ENCODE measurements around the gene HDAC8. TPM values are rescaled to one million over a fixed set of nuclear protein-coding genes. Genes with fewer than 3 reads are reported as not detected.

Gene HDAC8
- total RNA-seq, 1 experiment from 2014 or later = 21.4 TPM

DNA sequence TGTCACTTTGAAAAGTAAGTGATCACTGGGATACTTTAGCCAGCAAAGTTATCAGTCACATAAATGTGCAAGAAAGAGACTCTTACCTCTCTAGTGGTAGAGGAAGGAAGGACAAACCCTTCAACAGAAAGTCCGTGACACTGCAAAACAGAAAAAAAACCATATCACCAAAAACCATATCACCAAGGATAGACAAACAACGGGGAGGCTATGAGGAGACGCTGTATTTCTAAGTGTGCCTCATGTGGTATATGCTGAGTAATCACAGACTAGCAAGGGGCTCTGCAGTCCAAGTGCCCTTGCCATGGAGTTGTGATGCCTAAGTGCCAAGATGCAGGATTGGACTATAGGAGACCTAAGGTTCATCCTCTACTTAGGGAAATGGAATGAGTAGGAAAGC, 11.5 kb upstream of the HDAC8 start:
- H3K4me3 Mint-ChIP-seq = no peak overlapping the region
- H4K8ac ChIP-seq (replicated peaks; ENCODE audit: insufficient read length, low read depth, low read length) = no peak overlapping the region
- no peak overlapping the region for H2BK120ac ChIP-seq (ENCODE audit: low read depth, low read length, poor library complexity, severe bottlenecking)
- TF ChIP-seq, protein P1, sequence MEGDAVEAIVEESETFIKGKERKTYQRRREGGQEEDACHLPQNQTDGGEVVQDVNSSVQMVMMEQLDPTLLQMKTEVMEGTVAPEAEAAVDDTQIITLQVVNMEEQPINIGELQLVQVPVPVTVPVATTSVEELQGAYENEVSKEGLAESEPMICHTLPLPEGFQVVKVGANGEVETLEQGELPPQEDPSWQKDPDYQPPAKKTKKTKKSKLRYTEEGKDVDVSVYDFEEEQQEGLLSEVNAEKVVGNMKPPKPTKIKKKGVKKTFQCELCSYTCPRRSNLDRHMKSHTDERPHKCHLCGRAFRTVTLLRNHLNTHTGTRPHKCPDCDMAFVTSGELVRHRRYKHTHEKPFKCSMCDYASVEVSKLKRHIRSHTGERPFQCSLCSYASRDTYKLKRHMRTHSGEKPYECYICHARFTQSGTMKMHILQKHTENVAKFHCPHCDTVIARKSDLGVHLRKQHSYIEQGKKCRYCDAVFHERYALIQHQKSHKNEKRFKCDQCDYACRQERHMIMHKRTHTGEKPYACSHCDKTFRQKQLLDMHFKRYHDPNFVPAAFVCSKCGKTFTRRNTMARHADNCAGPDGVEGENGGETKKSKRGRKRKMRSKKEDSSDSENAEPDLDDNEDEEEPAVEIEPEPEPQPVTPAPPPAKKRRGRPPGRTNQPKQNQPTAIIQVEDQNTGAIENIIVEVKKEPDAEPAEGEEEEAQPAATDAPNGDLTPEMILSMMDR (conservative IDR thresholded peaks at IDR 0.05) = no peak
- H2AFZ ChIP-seq (ENCODE audit: low read length) = no peak overlapping the region
- no CpG with 5 or more reads among the region's 3 CpGs for WGBS (ENCODE audit: extremely low coverage, insufficient read length, low lambda C conversion rate)
- H3K23ac ChIP-seq (ENCODE audit: insufficient read length, low read depth, low read length) = no peak overlapping the region
- H3K9me3 Mint-ChIP-seq = peaks cover 67 to 72% of the 10 kb centered on the region in 2 experiments
- H3K56ac ChIP-seq (ENCODE audit: insufficient read length, low read depth, low read length) = no peak overlapping the region
- no peak overlapping the region for H2BK15ac ChIP-seq (ENCODE audit: low read depth, low read length)
- H3K4me2 ChIP-seq (ENCODE audit: insufficient read depth, insufficient read length, low read length) = no peak overlapping the region
- no peak overlapping the region for H2BK5ac ChIP-seq (ENCODE audit: insufficient read length, low read length)
- H2BK20ac ChIP-seq (ENCODE audit: low read depth, low read length, poor library complexity, severe bottlenecking) = no peak overlapping the region
- no peak overlapping the region for H4K91ac ChIP-seq (ENCODE audit: insufficient read length, low read depth, low read length)
- H3K27ac ChIP-seq (ENCODE audit: insufficient read length, low read depth, low read length) = no peak overlapping the region
- no peak overlapping the region for H3T11ph ChIP-seq (ENCODE audit: low read length)
- H3K27me3 ChIP-seq (ENCODE audit: insufficient read depth, low read length) = no peaks in the 10 kb centered on the region
- no peak overlapping the region for H3K27ac Mint-ChIP-seq
- H3K4me1 Mint-ChIP-seq = no peaks in the 10 kb centered on the region
- peaks cover 0 to 27% (median 8%) of the 10 kb centered on the region in 3 experiments; a peak in 4 of 7 replicates for H3K36me3 Mint-ChIP-seq (ENCODE audit: insufficient read depth in 1 of 3, low read depth in 3 of 3)
- no peak overlapping the region for H2AK5ac ChIP-seq (ENCODE audit: insufficient read length, low read length)
- H3K4ac ChIP-seq (ENCODE audit: low read depth, low read length) = no peak overlapping the region
- H3K4me1 ChIP-seq (ENCODE audit: insufficient read depth, low read length) = no peaks in the 10 kb centered on the region
- no peaks in the 10 kb centered on the region for H3K23me2 ChIP-seq (ENCODE audit: insufficient read length, low read depth, low read length, poor library complexity, severe bottlenecking)
- H4K20me1 ChIP-seq (ENCODE audit: control insufficient read depth, insufficient read depth, insufficient read length) = no peaks in the 10 kb centered on the region
- H3K18ac ChIP-seq (ENCODE audit: insufficient read length, low read depth, low read length) = no peak overlapping the region
- no peak overlapping the region for H3K14ac ChIP-seq (ENCODE audit: insufficient read depth, low read length)
- H3K9me3 ChIP-seq (ENCODE audit: control insufficient read depth, low read depth, low read length) = peaks cover 33% of the 10 kb centered on the region
- H2BK12ac ChIP-seq (ENCODE audit: insufficient read length, low read depth, low read length) = no peak overlapping the region
- no peaks in the 10 kb centered on the region for H3K27me3 Mint-ChIP-seq (ENCODE audit: low read depth)
- no peak overlapping the region for H3K9ac ChIP-seq (ENCODE audit: extremely low read depth, insufficient read length, low read length)
- no peaks in the 10 kb centered on the region for H3K79me1 ChIP-seq (ENCODE audit: insufficient read depth, low read depth, low read length, poor library complexity, severe bottlenecking)
- DNase-seq = no peak
- no peak overlapping the region for H4K5ac ChIP-seq (ENCODE audit: insufficient read length, low read depth, low read length)
- no peaks in the 10 kb centered on the region for H3K79me2 ChIP-seq (ENCODE audit: insufficient read depth, low read length)
